ENCODE data around the gene USP34.
"Not testable (repeated sequence)": the region's sequence is repeated elsewhere in the genome, so short reads cannot be mapped to it uniquely, and the experiment has no call there.

Gene USP34

DNA sequence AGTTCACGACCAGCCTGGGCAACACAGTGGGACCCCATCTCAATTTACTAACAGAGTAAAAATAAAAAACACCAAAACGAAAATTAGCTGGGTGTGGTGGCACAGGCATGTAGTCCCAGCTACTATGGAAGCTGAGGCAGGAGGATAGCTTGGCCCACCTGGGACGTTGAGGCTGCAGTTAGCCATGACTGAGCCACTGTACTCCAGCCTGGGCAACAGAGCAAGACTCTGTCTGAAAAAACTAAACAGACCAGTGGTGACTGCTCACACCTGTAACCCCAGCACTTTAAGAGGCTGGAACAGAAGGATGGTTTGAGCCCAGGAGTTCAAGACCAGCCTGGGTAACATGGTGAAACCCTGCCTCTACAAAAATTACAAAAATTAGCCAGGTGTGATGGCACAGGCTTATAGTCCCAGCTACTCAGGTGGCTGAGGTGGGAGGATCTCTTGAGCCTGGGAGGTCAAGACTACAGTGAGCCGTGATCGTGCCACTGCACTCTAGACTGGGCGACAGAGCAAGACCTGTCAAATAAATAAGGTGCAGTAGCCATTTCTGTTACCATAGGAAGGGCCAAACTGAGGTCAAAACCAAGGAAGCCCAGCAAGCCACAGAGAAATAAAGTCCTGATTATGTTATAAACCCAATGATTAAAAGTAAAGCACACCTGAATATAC is 14.0 kb downstream of the USP34 start:
- no peak for DNase-seq

DNA sequence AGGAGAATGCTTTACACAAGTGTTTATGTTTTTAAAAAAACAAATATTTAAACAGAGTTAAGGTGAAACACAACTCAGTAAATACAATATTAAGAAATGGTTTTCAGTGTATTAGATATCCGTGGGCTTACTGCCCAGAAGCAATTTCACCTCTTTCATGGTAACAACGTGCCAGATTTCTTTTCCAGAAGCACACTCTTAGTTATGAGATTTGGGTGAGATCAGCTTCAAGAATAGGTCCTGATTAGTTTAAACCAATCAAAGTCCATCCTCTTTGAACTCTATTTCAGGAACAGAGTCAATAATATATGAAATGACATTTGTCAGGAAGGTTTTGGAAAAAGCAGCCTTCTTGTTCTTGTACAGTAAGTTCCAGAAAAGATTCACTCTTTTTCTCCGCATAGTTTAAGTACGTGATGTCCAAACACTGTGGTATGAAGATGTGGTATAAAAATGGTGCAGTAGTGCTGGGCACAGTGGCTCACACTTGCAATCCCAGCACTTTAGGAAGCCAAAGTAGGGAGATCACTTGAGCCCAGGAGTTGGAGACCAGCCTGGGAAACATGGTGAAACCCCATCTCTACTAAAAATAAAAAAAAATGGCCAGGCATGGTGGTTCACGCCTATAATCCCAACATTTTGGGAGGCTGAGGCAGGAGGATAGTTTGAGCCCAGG is 14.7 kb downstream of the USP34 start:
- DNase-seq = no peak

DNA sequence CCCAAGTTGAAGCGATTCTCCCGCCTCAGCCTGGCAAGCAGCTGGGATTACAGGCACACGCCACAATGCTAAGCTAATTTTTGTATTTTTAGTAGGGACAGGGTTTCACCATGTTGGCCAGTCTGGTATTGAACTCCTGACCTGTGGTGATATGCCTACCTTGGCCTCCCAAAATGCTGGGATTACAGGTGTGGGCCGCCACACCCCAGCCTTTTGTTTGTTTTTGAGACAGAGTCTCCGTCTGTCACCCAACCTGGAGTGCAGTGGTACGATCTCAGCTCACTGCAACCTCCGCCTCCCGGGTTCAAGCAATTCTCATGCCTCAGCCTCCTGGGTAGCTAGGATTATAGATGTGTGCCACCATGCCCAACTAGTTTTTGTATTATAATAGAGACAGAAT is 15.9 kb downstream of the USP34 start:
- not testable (repeated sequence) for DNase-seq

DNA sequence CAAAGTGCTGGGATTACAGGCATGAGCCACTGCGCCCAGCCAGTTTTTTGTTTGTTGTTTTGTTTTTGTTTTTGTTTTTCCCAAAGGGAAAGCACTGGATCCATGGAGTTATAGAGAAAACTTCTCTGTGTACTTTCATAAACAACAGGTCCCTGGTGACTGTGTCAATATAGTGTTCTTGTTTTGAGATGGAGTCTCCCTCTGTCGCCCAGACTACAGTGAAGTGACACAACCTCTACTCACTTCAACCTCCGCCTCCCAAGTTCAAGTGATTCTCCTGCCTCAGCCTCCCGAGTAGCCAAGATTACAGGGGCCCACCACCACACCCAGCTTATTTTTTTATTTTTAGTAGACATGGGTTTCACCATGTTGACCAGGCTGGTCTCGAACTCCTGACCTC is 16.5 kb downstream of the USP34 start:
- no peak for DNase-seq

DNA sequence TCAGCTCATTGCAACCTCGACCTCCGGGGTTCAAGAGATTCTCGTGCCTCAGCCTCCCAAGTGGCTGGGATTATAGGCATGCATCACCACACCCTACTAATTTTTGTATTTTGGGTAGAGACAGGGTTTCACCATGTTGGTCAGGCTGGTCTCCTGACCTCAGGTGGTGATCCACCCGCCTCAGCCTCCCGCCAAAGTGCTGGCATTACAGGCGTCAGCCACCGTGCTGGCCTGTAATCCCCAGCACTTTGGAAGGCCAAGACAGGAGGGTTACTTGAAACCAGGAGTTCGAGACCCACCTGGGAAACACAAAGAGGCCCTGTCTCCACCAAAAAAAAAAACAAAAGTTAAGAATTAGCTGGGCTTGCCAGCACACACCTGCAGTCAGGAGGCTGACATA is 18.5 kb downstream of the USP34 start:
- DNase-seq = no peak

DNA sequence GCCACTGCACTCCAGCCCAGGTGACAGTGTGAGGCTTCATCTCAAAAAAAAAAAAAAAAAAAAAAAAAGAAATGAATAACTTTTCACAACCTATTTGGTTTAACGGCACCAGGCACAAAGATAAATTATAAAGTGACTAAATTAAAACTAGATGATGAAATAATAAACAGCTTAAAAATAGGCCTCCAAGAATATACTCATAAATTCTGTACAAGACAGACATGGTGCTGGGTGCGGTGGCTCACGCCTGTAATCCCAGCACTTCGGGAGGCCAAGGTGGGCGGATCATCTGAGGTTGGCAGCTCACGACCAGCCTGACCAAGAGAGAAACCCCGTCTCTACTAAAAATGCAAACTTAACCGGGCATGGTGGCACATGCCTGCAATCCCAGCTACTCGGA is 19.7 kb downstream of the USP34 start:
- DNase-seq = no peak

DNA sequence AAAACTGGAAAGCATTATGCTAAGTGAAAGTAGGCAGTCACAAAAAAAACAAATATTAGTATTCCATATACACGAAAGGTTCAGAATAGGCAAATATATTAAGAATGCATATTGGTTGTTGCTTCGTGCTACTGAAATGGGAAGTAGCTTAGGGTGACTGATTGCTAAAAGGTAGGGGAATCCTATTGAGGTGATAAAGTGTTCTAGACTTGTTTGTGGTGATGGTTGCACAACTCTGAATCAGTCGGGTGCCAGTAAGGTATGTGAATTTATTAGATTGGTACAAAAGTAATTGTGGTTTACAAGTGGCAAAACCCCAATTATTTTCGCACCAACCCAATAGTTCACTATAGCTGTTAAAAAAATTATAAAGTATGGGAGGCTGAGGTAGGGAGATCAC is 20.7 kb downstream of the USP34 start:
- DNase-seq = no peak

DNA sequence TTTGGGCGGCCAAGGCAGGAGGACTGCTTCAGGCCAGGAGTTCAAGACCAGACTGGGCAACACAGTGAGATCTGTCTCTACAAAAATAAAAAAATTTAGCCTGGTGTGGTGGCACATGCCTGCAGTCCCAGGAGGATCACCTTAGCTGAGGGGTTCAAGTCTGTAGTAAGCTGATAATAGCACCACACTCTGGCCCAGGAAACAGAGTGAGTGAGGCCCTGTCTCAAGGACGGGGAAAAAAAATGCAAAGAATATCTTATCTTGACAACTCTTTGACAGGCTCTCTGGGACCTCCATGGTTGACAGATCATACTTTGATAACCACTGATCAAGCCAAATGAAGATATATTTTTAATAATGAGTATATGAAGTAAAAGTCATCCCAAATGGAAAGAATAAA is 22.7 kb downstream of the USP34 start:
- DNase-seq = no peak

DNA sequence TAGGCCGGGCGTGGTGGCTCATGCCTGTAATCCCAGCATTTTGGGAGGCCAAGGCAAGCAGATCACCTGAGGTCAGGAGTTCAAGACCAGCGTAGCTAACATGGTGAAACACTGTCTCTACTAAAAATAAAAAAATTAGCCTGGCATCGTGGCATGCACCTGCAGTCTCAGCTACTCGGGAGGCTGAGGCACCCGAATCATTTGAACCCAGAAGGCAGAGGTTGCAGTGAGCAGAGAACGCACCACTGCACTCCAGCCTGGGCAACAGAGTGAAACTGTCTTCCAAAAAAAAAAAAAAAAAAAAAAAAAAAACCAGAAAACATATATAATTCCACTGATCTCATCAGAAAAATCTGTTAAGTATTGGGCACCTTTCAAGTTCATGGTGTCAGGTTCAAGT is 23.9 kb downstream of the USP34 start:
- DNase-seq = not testable (repeated sequence)

DNA sequence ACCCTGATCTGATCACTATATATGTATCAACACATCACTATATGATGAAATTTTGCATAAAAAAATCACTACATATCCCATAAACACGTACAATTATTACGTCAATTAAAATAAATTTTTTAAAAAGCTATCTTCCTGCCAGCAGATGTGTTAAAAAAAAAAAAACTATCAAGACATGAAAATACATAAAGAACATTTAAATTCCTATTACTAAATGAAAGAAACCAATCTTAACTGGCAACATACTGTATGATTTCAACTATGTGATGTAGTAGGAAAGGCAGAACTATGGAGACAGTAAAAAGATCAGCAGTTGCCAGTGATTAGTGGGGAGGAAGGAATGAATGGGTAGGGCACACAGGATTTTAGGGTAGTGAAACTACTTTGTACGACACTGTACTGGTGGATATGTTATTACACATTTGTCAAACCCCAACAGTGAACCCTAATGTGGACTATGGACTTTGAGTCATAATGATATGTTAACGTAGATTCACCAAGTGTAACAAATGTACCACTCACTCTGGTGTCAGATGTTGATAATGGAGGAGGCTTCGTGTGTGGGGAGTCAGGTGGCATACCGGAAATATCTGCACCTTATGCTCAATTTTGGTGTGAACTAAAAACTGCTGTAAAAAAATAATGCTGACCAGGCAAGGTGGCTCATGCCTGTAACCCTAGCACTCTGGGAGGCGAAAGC is 27.4 kb downstream of the USP34 start:
- no peak for DNase-seq

DNA sequence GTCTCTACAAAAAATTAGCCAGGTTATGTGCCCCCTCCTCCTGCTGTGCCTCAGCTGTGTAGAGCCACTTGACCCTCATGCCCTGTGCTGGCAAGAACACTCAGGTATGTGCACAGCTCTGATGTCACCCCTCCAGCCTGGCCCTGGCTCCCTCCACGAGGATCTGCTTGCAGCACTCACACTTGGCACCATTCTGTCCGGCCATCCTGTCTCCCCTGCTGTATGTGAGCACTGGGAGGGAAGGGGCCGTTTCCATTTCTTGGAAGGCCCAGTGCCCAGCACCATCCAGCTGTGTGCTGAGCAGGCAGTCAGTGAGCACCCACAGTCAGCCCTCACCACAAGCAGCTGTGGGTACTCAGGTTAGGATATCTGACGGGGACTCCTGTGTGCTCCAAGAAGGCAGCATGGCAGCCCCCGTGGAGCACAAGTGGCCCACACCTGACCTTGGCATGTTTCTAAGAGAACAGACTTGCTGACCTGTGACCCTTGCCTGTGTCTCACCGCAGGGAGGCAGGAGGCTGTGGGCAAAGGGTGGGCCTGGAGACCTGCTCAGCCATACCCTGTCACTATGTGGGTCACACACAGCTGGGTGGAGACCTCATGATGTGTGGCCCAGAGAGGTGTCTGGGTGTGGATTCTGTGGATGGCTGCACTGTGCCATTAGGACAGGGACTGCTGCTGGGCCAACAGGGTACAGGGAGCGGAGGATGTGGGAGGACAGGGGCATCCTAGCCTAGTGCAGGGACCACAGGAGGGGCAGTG is 31.5 kb downstream of the USP34 start:
- no peak for DNase-seq

DNA sequence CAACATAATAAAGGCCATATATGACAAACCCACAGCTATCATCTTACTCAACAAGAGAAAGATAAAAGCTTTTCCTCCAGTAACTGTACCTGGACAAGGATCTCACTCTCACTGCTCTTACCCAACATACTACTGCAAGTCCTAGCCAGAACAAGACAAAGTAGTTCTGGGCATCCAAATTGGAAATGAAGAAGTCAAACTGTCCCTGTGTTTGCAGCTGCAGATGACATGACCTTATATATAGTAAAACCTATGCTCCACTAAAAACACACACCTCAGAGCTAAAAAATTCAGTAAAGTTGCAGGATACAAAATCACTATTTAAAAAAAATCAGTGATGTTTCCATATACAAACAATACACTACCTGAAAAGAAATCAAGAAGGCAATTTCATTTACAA is 32.2 kb downstream of the USP34 start:
- no peak for DNase-seq

DNA sequence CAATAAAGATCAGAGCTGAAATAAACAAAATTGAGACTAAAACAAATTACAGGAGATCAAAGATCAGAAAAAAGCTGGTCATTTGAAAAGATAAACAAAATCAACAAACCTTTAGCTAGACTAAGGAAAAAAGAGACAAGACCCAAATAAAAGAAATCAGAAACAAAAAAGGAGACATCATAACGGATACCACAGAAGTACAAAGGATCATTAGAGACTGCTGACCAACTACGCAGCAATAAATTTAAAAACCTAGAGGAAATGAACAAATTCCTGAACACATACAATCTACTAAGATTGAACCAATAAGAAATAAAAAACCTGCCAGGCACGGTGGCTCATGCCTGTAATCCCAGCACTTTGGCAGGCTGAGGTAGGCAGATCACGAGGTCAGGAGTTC is 33.7 kb downstream of the USP34 start:
- DNase-seq = no peak

DNA sequence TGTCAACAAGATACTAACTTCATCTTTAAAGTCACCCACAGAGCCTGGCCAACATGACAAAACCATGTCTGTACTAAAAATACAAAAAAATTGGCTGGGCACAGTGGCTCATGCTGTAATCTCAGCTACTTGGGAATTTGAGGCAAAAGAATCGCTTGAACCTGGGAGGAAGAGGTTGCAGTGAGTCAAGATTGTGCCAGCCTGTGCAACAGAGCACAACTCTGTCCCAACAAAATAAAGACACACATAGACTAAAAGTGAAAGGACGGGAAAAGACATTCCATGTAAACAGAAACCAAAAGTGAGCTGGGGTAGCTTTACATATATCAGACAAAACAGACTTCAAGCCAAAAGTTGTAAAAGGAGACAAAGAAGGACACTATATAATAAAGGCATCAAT is 34.8 kb downstream of the USP34 start:
- no peak for DNase-seq

DNA sequence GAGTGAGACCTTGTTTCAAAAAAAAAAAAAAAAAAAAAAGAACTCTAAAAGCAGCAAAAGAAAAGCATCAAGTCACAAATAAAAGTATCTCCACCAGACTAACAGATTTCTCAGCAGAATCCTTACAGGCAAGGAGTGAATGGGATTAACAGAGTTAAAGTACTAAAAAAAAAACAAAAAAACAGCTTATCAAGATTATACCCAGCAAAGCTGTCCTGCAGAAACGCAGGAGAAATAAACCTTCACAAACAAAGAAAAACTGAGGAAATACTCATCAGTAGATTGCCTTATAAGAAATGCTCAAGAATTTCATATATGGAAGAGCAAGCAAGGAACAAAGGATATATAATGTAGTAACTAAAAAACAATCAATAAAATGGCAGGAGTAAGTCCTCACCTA is 35.6 kb downstream of the USP34 start:
- no peak for DNase-seq

DNA sequence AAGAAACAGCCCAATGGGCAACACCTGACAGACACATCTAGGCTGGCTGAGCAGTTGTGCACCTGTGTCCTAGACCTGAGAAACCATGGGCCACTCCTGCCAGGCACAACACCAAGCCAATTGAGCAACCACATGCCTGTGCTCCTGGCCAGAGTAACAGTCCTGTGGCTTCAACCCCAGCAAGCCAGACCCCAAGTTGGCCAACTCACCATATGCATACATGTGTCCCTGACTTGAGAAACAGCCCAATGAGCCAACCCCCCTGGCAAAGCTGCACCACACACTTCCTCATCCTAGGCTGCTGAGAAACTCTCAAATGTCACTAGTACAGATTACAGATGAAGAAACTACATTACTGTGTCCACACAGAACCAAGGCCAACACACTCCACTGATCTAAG is 36.6 kb downstream of the USP34 start:
- no peak for DNase-seq

DNA sequence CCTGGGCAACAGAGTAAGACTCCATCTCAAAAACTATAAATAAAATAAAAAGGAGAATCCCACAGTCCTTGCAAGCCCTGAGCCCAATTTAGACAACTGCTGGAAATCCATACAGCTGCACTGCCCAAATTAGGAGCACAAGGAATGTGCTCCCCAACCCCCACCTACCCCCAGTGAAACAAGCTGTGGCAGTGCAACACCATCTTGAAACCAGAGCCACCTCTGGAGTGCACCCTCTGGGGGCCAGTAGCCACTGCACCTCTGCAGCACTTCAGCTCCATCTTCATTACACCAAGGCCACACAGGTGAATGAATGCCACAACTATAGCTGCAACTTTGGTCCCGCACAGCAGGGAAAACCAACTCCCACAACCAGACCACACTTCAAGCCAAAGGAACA is 37.3 kb downstream of the USP34 start:
- no peak for DNase-seq

DNA sequence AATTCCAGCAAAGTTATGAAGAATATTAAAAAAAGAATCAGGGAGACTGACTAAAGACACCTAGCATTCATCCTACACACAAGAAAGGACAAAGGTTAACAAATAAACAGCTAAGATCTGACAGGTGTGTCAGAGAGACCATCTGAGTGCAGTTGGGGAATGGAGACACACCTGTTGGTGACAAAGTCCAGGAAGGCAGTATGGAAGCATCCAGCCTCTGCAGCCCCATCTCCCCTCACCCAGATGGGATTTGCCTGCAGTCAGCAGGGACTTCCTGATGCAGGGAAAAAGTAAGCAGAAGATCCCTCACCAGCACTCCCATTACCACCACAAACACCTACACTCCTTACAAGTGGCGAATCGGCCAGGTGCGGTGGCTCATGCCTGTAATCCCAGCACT is 37.9 kb downstream of the USP34 start:
- no peak for DNase-seq

DNA sequence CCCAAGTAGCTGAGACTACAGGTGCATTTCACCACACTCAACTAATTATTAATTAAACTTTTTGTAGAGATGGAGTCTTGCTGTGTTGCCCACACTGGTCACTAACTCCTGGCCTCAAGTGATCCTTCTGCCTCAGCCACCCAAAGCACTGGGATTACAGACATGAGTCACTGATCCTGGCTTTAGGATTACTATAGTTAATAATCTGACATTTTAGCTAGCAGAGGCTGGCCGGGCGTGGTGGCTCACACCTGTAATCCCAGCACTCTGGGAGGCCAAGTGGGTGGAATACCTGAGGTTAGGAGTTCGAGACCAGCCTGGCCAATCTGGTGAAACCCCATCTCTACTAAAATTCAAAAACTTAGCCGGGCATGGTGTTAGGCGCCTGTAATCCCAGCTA is 39.5 kb downstream of the USP34 start:
- DNase-seq = no peak

DNA sequence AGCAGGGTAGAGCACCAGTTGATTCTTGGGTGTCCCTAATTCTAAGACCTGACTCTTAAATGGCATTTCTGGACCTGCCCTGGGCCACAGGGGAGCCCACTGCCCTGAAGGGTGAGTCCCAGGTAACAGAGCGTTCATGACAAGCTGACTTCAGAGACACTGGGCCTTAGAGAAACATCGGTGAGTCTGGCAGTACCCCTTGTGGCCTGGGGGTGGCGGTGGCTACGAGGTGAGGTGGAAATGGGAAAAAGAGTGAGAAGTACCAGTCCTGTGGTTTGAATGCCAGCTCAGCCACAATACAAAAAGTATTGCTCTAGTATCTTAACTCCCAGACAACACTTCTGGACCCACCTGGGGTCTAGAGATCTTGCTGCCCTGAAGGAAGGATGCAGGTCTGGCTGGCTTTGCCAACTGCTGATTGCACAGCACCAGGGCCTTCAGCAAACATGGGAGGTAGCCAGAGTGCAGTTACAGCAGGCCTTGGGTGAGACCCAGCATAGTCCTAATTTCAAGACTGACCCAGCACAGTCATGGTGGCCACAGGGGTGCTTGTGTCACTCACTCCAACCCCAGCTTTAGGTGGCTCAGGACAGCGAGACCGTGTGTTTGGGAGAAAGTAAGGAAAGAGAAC is 44.5 kb downstream of the USP34 start:
- peak; percentile 63 for DNase-seq

DNA sequence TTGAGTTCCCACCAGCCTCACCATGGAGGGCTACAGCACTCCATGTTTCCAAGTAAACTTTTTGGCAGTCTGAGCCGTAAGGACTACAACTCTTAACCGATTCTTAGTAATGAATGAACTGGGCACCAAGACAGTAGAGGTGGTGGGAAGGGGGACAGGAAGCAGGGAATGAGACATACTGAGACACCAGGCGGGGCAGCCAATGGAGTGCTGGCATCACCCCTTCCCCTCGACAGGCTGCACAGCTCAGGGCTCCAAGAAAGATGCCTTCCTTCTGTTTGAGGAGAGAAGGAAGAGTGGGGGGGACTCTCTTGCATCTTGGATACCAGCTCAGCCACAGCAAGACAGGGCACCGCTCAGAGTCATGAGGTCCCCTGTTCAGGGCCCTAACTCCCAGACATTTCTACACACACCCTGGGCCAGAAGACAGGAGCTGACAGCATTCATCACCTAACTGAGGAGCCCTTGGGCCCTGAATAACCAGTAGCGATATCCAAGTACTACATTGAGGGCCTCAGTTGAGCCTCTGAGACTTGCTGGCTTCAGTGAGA is 45.2 kb downstream of the USP34 start:
- DNase-seq = no peak

DNA sequence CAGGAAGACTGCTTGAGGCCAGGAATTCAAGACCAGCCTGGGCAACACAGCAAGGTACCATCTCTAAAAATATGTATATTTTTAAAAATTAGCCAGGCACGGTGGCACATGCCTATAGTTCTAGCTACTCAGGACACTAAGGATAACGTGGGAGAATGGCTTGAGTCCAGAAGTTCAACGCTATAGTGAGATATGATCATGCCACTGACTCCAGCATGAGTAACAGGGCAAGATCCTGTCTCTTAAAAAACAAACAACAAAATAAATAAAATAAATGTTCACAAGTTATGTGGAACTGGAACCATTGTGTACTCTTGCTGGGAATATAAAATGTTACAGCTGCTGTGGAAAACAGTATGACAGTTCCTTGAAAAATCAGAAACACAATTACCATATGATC is 47.2 kb downstream of the USP34 start:
- no peak for DNase-seq

DNA sequence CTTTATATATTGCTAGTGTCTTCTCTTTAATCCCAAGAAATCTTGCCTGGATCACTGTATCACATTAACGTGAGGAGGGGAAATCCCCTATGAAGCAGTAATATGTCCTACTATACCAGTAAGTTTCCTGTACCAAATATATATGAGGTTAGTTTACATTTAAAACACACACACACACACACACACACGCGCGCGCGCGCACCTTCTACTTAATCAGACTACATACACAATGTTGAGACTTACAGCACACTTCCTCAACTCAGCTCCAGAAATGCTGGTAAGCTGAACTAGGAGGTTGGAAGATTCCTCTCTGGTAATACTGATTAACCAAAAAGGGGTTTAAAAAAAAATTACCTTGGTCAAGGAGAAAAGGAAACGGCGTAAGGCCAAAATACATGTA is 49.3 kb downstream of the USP34 start:
- DNase-seq = no peak
